Esophagus muscularis mucosa (tissue), 3 donors: ENCODE measurements around the gene NR0B2.

Experiments
- EP300 ChIP-seq: sonication (generic); formaldehyde crosslinking; IDR thresholded peaks from one replicate; pipeline ENCODE4 v1.6.1; 2017; ENCODE audit warnings: antibody characterized with exemption
- TF ChIP-seq, protein P1 (sequence below), 3 experiments: fragments of 200-600 bp in 2 of 3; fragments of 450-650 bp in 1 of 3; sonication (generic) in 2 of 3; IDR thresholded peaks; one replicate each; pipeline ENCODE4 v1.5.1; 2017 to 2019; ENCODE audit warnings: antibody characterized with exemption in 3 of 3, mild to moderate bottlenecking in 2 of 3, moderate library complexity in 1 of 3

DNA sequence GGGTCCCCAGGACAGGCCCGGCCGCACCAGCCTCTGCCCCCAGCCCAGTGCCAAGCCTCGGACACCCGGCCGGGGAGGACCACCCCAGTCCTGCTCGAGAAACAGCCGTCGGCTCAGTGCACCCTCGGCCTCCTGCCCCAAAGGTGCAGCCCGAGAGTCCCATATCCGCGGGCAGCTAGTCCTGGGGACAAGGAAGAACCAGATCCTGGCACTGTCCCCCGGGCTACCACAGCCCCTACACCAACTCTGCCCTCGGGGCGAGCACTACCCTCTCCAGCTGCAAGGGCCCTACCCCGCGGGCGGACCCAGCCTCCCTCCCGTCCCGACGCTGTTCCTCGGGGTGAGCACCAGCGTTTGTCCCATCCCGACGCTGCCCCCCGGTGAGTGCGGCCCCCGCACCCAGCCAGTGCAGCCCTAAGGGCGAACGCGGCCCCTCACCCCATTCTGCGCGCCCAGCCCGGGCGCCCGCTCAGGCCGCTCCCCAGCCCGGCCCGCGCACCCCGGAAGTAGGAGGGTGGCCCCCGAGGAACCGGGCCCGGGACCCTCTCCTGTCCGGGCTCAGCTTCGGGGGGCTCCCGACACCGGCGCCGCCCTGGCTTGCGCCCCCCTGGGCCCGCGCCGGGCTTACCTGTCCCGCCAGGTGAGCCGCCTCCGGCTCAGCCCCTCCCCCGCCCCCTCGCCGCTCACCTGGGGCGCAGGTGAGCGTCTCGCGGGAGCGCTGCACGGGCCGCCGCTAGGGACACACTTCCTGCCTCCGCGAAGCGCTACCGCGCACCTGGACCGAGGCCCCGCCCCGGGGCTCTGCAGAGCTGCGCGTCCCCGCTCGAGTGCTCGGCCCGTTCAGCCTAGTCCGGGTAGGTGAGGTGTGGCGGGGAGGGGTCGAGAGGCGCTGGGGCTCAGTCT is 46.2 kb upstream of the NR0B2 start, which contains the start of gene KDF1:
- TF ChIP-seq EP300: no peak
- TF ChIP-seq, protein P1, sequence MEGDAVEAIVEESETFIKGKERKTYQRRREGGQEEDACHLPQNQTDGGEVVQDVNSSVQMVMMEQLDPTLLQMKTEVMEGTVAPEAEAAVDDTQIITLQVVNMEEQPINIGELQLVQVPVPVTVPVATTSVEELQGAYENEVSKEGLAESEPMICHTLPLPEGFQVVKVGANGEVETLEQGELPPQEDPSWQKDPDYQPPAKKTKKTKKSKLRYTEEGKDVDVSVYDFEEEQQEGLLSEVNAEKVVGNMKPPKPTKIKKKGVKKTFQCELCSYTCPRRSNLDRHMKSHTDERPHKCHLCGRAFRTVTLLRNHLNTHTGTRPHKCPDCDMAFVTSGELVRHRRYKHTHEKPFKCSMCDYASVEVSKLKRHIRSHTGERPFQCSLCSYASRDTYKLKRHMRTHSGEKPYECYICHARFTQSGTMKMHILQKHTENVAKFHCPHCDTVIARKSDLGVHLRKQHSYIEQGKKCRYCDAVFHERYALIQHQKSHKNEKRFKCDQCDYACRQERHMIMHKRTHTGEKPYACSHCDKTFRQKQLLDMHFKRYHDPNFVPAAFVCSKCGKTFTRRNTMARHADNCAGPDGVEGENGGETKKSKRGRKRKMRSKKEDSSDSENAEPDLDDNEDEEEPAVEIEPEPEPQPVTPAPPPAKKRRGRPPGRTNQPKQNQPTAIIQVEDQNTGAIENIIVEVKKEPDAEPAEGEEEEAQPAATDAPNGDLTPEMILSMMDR (IDR thresholded peaks at IDR 0.05): no peak
